ENCODE results near the gene METRN.

Gene METRN

GRCh38 chr16:693364-693763 lies 21.6 kb upstream of the METRN start:
- DNase-seq: no peak

DNA sequence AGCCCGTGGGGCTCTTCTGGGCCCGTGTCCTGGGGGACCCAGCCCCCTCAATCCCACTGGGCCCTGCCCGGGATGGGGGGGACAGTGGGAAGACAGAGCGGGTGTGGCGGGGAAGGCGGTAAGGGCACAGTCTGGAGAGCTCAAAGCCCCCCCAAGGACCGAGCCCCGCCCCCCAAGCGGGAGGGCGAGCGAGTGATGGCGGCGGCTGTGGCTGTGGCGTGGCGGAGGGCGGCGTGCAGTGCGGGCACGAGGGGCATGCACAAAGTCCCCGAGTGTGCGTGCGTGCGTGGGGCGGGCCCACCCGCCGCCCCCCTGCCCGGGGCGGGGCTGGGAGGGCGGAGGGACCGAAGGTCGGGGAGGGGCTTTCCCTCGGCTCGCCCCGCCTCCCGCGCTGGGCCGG lies 21.2 kb upstream of the METRN start:
- DNase-seq: no peak

DNA sequence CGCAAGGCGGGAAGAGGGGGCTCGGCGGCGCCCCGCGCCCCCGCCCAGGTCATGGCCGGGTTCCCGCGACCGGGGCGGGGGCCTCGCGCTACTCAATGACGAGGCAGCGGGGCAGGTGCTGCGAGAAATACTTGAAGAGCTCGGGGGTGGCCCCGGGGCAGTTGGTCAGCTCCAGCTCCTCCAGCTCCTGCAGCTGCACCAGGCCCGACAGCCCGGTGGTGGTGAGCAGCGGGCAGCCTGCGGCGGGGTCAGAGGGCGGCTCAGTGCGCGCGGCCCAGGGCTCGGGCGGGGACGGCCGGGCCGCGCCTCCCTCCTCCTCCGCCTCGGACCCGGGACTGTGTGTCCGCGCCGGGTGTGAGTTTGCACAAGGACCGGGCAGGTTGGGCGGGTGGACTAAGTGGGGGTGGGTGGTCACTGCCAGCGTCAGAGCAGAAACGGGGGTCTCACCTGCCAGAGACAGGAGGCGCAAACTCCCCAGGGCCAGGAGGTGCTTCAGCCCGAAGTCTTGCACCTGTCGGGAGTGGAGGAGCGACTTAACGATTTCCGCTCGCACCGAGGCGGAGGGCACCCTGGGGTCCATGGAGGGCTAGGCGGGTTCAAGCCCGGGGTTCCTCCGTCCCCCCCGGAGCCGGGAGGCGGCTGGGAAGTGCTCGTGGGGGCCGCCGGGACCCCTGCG lies 20.6 kb upstream of the METRN start:
- DNase-seq: no peak

DNA sequence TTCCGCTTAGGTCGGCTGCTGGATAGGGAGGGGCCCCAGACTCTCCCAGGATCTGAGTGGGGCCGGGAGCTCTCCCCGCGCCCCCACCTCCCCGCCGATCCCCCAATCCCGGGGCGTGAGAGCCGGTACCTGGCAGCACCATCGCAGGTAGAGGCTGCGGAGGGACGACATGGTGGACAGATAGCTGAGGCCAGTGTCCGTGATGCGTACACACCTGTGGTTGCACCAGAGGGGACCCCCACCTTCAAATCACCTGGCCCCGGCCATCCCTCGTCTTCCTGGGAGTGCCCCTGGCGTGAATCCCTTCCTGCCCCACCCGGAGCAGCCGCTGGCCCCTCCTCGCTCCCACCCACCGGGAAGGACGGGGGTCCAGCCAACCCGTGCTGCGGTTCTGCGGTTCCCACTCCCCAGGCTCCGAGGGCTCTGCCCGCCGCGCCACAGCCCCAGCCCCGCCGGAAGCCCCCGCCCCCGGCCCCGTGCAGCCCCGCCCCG lies 20.0 kb upstream of the METRN start:
- no peak for DNase-seq

DNA sequence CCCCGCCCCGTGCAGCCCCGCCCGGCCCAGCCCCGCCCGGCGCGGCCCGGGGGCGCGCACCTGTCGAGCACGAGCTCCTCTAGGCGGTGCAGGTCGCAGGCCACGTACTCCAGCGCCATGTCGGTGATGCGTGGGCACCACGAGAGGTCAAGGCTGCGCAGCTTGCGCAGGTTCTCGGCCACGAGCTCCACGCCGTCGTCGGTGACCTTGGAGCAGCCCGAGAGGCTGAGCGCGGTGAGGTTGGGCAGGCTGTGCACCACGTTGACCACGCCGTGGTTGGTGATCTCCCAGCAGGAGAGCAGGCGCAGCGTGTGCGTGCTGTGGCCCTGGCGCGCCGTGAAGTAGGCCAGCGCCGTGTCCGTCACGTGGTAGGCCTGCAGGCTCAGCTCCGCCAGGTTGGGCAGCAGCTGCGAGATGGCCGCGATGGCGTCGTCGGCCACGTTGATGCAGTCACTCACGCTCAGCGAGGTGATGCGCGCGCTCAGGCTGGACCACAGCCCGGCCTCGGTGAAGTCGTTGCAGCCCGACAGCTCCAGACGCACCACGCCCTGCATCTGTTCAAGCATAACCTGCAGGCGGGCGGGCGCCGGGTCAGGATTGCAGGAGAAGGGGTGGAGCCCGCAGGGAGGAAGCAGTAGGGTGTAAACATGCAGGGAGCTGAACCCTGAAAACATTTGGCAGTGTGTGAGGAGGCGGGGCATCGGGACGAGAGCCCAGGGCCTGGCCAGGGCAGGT lies 19.4 kb upstream of the METRN start:
- DNase-seq: no peak

DNA sequence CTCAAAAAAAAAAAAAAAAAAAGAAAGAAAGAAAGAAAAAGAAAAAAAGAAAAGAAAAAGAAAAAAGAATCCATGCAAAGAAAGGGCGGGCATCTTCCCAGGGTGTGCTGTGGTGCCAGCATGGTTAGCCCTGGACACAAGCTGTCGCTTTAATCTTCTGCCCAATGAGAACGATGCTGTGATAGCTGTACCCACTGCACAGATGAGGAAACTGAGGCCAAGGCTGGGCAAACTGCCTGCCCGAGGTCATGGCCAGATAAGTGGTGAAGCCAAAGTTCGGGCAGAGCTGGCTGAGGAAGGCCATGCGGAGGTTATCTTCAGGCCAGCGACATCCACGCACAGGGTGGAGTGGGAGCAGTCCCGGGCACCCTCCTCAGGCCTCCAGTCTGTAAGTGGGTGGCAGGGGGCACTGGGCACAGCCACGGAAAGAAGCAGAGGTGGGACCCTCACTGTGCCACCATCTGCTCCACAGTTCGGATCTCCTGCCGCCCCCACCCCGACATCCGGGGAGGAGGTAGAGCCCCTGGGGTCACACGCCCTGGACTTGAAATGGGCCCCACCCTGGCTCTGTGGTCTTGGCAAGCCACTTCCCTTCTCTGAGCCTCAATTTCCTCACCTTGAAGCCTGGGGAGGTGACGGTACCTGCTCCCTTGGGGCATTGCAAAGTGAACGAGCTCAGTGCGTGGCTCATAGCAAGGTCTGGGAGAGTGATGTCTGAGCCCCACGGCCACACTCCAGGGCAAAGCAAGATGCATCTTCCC lies 15.8 kb upstream of the METRN start:
- DNase-seq: no peak

- no peak for DNase-seq
These were observed 14.0 kb upstream of the METRN start for GRCh38 chr16:700684-701584.

GRCh38 chr16:702341-702740 lies 12.6 kb upstream of the METRN start:
- no peak for DNase-seq

DNA sequence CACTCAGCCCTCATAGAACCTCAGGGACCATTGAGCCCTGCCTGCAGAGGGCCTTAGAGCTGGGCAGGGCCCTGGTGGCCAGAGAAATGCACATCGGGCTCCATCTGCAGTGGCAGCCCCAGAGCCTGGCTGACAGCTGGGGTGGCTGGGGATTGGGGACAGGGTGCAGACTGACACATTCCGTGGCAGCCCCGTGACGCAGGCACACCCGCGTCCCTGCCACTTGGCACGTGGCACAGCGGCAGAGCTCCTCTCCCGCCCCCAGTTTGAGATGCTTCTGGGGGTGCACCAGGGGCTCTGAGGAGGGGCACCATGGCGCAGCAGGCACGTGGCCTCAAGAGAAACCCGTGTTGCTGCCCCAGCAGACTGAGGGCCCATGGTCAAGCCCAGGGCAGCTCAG lies 11.5 kb upstream of the METRN start:
- no peak for DNase-seq

DNA sequence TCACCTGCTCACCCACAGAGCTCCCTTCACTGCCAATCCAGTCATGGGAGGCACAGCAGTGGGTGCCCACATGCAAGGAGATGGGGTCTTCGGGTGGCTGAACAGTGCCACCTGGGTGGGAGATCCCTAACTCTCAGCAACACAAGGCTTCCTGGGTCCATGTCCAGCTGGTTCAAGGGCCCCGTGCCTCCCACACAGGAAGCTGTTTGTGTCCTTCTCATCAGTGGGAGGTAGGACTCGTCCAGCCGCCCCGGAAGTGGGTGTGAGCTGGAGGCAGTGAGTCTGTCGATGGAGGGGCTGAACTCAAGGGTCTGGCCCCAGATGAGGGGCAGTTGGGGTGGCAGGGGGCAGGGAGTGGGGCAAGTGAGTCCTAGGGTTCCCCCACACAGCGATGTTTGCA lies 10.9 kb upstream of the METRN start:
- no peak for DNase-seq

GRCh38 chr16:704552-705380 lies 10.2 kb upstream of the METRN start:
- no peak for DNase-seq

DNA sequence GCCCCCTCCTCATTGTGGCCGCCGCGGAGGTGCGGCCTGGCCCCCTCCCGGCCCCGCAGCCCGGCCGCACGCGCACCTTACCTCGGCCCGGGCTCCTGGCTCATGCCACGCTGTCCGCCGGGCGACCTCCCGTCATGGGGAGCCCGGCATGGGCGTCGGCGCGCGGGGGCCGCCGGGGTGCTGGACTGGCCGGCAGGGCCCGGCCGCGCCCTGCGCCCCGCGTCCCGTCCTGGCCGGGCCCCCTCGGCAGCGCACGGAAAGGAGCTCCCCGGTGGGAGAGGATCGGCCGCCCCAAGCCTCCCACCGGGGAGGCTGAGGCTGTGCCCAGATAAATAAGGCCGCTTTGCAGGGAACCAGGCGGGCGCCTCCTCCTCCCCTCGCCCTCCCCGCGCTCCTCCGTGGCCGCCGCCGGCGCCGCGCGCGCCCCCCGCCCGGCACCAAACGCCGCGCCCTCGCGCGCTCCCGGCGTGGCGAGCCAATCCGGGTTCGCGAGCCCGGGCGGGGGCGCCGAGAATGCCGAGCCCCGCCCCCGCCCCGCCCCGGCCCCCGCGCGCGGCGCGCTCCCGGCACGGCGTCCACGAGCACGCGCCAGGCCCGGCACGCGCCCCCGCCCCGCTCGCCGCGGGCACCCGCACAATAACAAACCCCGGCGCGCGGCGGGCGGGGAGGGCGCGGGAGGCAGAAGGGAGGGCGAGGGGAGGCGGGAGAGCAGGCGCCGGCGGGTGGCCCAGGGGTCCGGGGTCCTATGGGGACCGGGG lies 9.3 kb upstream of the METRN start, which contains the start of gene FBXL16:
FBXL16 (minus strand) TSS at position 371 of the 758 bp plus-strand sequence. CDS start 8,396 bp downstream, outside the sequence.
- DNase-seq: no peak

GRCh38 chr16:706189-707061 lies 8.5 kb upstream of the METRN start:
- DNase-seq: no peak

DNA sequence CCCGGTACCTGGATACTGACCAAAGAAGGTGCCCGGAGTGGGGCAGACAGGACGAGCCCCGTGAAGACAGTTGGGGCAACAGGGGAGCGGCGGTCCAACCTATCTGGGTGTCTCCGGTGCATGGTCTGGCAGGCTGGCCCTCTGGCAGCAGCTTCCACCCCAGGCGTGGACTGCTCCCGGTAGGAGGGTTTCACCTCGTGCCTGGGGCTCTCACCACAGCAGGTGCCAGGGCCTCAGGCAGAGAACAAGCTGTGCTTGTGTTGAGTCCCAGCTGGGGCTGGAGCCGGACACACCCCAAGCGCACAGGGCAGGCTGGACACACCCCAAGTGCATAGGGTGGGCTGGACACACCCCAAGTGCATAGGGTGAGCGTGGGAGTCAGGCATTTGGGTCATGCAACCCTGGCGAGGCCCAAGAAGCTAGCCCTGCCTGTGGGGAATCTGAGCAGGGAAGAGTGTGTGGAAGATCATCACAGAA lies 7.8 kb upstream of the METRN start:
- no peak for DNase-seq

- no peak for DNase-seq
These were observed 6.9 kb upstream of the METRN start for GRCh38 chr16:708019-708418.

- no peak for DNase-seq
These were observed 6.0 kb upstream of the METRN start for GRCh38 chr16:708959-709358.

- DNase-seq: no peak
These were observed 5.1 kb upstream of the METRN start for GRCh38 chr16:709566-710499.

- DNase-seq: no peak
These were observed 4.3 kb upstream of the METRN start for GRCh38 chr16:710500-711075.

All from cortex of kidney (tissue), 1 donor.